ENCODE data around the gene RNF115. TPM values are rescaled to one million over a fixed set of nuclear protein-coding genes. Genes with fewer than 3 reads are reported as not detected.

RNF115 gene
- total RNA-seq, 4 donors from 2014 or later, result 7.0 to 12.8 (median 9.3) TPM

DNA sequence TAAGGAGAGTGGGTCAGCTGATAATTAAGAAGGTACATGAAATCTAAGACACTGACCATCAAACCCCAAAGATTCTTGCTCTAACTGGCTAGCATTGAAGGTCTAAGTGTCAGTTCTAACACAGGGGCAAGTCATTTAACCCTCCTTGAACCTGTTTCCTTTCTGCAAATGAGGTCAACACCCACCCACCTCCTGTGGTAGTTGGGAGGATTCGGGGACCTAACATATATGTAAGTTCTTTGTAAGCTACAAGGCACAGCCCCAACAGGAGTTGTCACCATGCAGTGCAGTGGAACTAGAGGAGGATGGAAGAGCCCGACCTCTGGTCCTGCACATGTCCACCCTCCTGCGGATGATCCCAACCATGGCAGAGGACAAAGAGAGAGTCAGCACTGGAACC is 23.9 kb upstream of the RNF115 start:
- intact Hi-C loops (cut with DNase I; ENCODE audit: low total_unique reads), result loop anchor here (5.0 kb wide), 2 partner anchors 59 to 164 kb away; no protein-coding TSS in a partner anchor
- no peak for TF ChIP-seq CTCF (IDR thresholded peaks at IDR 0.05)
- TF ChIP-seq POLR2A (IDR thresholded peaks at IDR 0.05), result no peak
- no peak for DNase-seq (ENCODE audit: low spot score in 2 of 2)
- no peak overlapping the region for H3K4me3 ChIP-seq (ENCODE audit: low read depth, poor library complexity, severe bottlenecking)
- 75 to 79% methylated on average over 3 of the region's 3 CpGs for WGBS, 2 donors

DNA sequence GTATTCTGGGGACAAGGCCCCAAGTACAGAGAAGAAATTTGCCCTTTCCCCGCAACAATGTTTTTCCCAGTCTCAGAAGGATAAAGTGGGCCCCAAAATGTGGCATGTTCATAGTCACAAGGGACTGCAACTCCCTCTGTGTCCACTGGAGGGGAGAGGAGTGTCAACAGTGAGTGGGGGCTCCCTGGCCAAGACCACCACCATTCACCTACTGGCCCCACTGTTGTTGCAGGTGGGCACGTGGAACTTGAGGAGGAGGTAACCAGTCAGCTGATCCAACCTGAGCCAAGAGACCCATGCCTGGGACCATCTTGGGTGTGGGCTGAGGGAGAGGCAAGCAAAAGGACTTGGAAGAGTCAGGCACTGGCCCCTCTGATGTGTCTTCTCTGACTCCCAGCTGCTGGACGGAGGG is 22.3 kb upstream of the RNF115 start:
- DNase-seq (ENCODE audit: low spot score in 2 of 2), result no peak
- intact Hi-C loops (cut with DNase I; ENCODE audit: low total_unique reads), result loop anchor here (5.0 kb wide), 2 partner anchors 61 to 166 kb away; no protein-coding TSS in a partner anchor
- no peak overlapping the region for H3K4me3 ChIP-seq (ENCODE audit: low read depth, poor library complexity, severe bottlenecking)
- TF ChIP-seq CTCF (IDR thresholded peaks at IDR 0.05) (no peak), POLR2A (IDR thresholded peaks at IDR 0.05) (no peak)
- 47 to 53% methylated on average over 3 of the region's 3 CpGs for WGBS, 2 donors

DNA sequence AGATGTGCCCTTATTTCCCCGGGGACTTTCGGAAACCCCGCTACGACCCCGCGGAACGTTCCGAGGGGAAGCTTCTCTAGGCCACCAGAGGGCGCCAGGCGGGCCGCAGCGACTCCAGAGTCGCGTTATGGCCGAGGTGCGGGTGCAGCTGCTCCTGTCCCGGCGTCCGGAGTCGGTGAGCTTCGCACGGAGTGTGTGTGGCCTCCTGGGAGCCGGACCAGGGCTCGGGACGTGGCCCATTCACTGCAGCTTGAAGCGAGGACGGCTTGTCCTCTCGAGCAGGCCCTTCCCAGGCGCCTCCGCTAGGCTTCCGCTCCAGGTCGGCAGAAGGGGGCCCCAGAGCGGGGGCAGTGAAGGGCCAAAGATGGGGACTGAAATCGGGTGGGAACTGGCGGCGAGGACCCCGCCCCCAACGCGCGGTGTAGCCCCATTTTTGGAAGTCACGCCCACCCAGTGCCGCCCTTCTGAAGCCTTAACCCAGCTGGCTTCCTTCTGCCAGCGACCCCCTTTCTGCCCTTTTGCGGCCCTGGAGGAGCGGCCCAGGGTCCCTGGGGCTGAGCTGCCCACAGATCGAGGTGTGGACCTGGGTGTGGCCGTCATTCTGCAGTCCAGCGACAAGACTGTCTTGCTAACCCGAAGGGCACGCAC is 21.7 kb upstream of the RNF115 start, which contains the start of gene NUDT17:
TSS of gene NUDT17 (plus strand) at position 117 of the 648 bp plus-strand sequence. CDS start at position 128, 11 bp downstream.
- intact Hi-C loops (cut with DNase I; ENCODE audit: low total_unique reads), result loop anchor here (5.0 kb wide), 2 partner anchors 62 to 167 kb away; no protein-coding TSS in a partner anchor

DNA sequence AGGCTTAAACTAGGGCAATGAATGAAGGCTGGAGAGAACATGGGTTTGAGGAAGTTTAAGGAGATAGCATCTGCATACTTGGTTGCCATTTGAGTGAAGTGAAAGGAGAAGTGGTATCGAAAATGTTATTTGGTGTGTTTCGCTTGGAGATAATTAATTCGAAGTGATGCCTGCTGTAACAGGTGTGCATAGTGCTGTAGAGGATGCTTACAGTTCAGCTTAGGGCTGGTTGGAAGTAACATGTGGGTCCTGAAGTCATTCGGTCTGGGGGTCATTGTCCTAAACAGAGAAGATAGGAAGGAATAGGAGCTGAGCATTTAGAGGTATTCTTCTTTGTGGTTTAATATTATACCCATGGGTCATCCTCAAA is 21.2 kb upstream of the RNF115 start:
- TF ChIP-seq CTCF (IDR thresholded peaks at IDR 0.05) (no peak), POLR2A (IDR thresholded peaks at IDR 0.05) (no peak)
- 8 to 11% methylated on average over 4 of the region's 4 CpGs for WGBS, 2 donors
- no peak overlapping the region for H3K4me3 ChIP-seq (ENCODE audit: low read depth, poor library complexity, severe bottlenecking)
- intact Hi-C loops (cut with DNase I; ENCODE audit: low total_unique reads), result loop anchor here (5.0 kb wide), 2 partner anchors 62 to 167 kb away; no protein-coding TSS in a partner anchor
- no peak for DNase-seq (ENCODE audit: low spot score in 2 of 2)

More for the DNA sequence above, 21.7 kb upstream of the RNF115 start, which contains the start of gene NUDT17:
- TF ChIP-seq POLR2A (IDR thresholded peaks at IDR 0.05) (no peak), CTCF (IDR thresholded peaks at IDR 0.05) (peak in 1 of 3 donors; percentile 82)
- peak within 1 kb of the TSS; percentile 39 for H3K4me3 ChIP-seq (ENCODE audit: low read depth, poor library complexity, severe bottlenecking)
- WGBS, 2 donors, result 1% methylated on average over 33 to 49 of the region's 50 CpGs
- peak; percentile 67 to 95 for DNase-seq (ENCODE audit: low spot score in 2 of 2)

DNA sequence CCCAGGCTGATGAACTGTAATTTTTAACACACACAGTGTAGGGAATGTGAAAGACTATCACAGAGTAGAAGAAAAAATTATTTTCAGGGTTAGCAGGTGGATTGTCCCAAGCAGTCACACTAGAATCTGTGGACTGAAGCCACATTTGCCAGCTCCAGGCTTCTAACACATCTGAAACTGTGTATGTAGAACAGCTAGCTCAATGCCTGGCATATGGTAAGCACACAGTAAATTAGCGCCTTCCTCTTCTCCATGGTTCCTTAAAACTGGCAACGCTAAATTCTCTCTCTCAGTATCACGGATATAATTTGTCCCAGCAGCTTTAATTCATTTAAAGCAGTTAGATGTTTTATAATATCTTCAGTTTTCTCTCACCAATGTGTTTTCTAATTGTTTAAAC is 19.1 kb upstream of the RNF115 start:
- no peak overlapping the region for H3K4me3 ChIP-seq (ENCODE audit: low read depth, poor library complexity, severe bottlenecking)
- intact Hi-C loops (cut with DNase I; ENCODE audit: low total_unique reads), result no loop called here
- no peak for DNase-seq (ENCODE audit: low spot score in 2 of 2)
- WGBS, 2 donors, result 70 to 79% methylated on average over 3 of the region's 3 CpGs
- no peak for TF ChIP-seq CTCF (IDR thresholded peaks at IDR 0.05)
- TF ChIP-seq POLR2A (IDR thresholded peaks at IDR 0.05), result no peak

Data from lower leg skin (tissue), 4 donors.